Activated CD8-positive, alpha-beta T cell treated with anti-CD3 and anti-CD28 coated beads, Interleukin-2, amount 10 ng/mL, durations not matched to agents 7 days and 5 days (primary cell): ENCODE results near the gene CHST15. TPM values are rescaled to one million over a fixed set of nuclear protein-coding genes. Genes with fewer than 3 reads are reported as not detected.

Experiments used
- ATAC-seq: fragments of 150-1000 bp; cut with Tn5 transposase; one replicate; pipeline ENCODE4 v1.10.0; 2021; ENCODE audit warnings: moderate library complexity
- CTCF ChIA-PET: fragments of 350-600 bp; sonication (Branson Sonifier 250); formaldehyde crosslinking; loops from one replicate; lab custom pipeline; 2021; ENCODE audit warnings: antibody characterized with exemption; lab: Charles Lee
- POLR2A ChIA-PET: fragments of 350-600 bp; sonication (Branson Sonifier 250); formaldehyde crosslinking; loops from one replicate; lab custom pipeline; 2021; ENCODE audit warnings: antibody characterized with exemption; lab: Charles Lee
- DNase-seq: peaks from one replicate; pipeline ENCODE4 v3.0.0-alpha.2; 2020
- H3K27ac Mint-ChIP-seq: one replicate; pipeline ENCODE4 v1.8.0; 2021; ENCODE audit warnings: mild to moderate bottlenecking, mixed read lengths
- H3K27me3 Mint-ChIP-seq: one replicate; pipeline ENCODE4 v1.8.0; 2021; ENCODE audit warnings: low read depth, mixed read lengths
- H3K36me3 Mint-ChIP-seq: one replicate; pipeline ENCODE4 v1.8.0; 2021; ENCODE audit warnings: low read depth, mixed read lengths
- H3K4me1 Mint-ChIP-seq: one replicate; pipeline ENCODE4 v1.8.0; 2021; ENCODE audit warnings: low read depth, mixed read lengths
- H3K4me3 Mint-ChIP-seq: one replicate; pipeline ENCODE4 v1.8.0; 2021; ENCODE audit warnings: mild to moderate bottlenecking, mixed read lengths
- H3K9me3 Mint-ChIP-seq: one replicate; pipeline ENCODE4 v1.8.0; 2022; ENCODE audit warnings: mixed read lengths; ENCODE audit not compliant: insufficient read depth
- total RNA-seq, 2 experiments: library from RNA; stranded (reverse); gene quantifications; one replicate each; pipeline ENCODE4 v1.2.3, GENCODE V29; 2021

Gene CHST15
- total RNA-seq, 2 experiments from 2014 or later = not detected

- Mint-ChIP-seq H3K36me3 (no peaks in the 10 kb centered on the region), H3K9me3 (no peaks in the 10 kb centered on the region), H3K27me3 (no peaks in the 10 kb centered on the region), H3K27ac (peak overlapping the region; percentile 23), H3K4me1 (peaks cover 21% of the 10 kb centered on the region), H3K4me3 (no peak overlapping the region)
- ATAC-seq (peak; percentile 75), DNase-seq (peak; percentile 56)
- ChIA-PET POLR2A (interaction anchor here (0.6 kb wide), 1 partner anchor 8 kb away, joined by 3 read pairs; no protein-coding TSS in a partner anchor), CTCF (interaction anchor here (1.4 to 1.8 kb wide), 3 partner anchors 9 to 314 kb away, joined by 3 to 5 read pairs (median 4); no protein-coding TSS in a partner anchor)
Observed at GRCh38 chr10:124074501-124075109, 18.8 kb downstream of the CHST15 start.

- peaks cover 21% of the 10 kb centered on the region for H3K4me1 Mint-ChIP-seq
Observed at GRCh38 chr10:124073978-124074377, 19.4 kb downstream of the CHST15 start.

GRCh38 chr10:124072541-124072940 lies 20.9 kb downstream of the CHST15 start:
- CTCF ChIA-PET = no interaction called here
- DNase-seq (no peak), ATAC-seq (no peak)
- H3K4me3 Mint-ChIP-seq = no peak overlapping the region
- no peaks in the 10 kb centered on the region for H3K9me3 Mint-ChIP-seq
- no peaks in the 10 kb centered on the region for H3K36me3 Mint-ChIP-seq
- POLR2A ChIA-PET = interaction anchor here (0.7 kb wide), 1 partner anchor 82 kb away, joined by 3 read pairs; no protein-coding TSS in a partner anchor
- H3K4me1 Mint-ChIP-seq = peaks cover 21% of the 10 kb centered on the region
- no peaks in the 10 kb centered on the region for H3K27me3 Mint-ChIP-seq
- no peak overlapping the region for H3K27ac Mint-ChIP-seq

More at GRCh38 chr10:124073978-124074377, 19.4 kb downstream of the CHST15 start:
- ATAC-seq (no peak), DNase-seq (no peak)
- Mint-ChIP-seq H3K27me3 (no peaks in the 10 kb centered on the region), H3K9me3 (no peaks in the 10 kb centered on the region), H3K27ac (no peak overlapping the region), H3K36me3 (no peaks in the 10 kb centered on the region), H3K4me3 (no peak overlapping the region)
- ChIA-PET CTCF (interaction anchor here (1.4 to 1.8 kb wide), 2 partner anchors 9 to 315 kb away, joined by 3 to 5 read pairs; no protein-coding TSS in a partner anchor), POLR2A (interaction anchor here (0.6 to 1.4 kb wide), 2 partner anchors 8 to 11 kb away, joined by 3 read pairs; no protein-coding TSS in a partner anchor)

GRCh38 chr10:124072106-124072505 lies 21.3 kb downstream of the CHST15 start:
- ChIA-PET POLR2A (interaction anchor here (0.7 kb wide), 1 partner anchor 82 kb away, joined by 3 read pairs; no protein-coding TSS in a partner anchor), CTCF (interaction anchor here (0.8 to 0.9 kb wide), 2 partner anchors 78 to 317 kb away, joined by 3 read pairs; no protein-coding TSS in a partner anchor)
- H3K27me3 Mint-ChIP-seq = no peaks in the 10 kb centered on the region
- H3K36me3 Mint-ChIP-seq = no peaks in the 10 kb centered on the region
- H3K4me1 Mint-ChIP-seq = peaks cover 22% of the 10 kb centered on the region
- DNase-seq = no peak
- no peak overlapping the region for H3K27ac Mint-ChIP-seq
- ATAC-seq = no peak
- no peak overlapping the region for H3K4me3 Mint-ChIP-seq
- H3K9me3 Mint-ChIP-seq = no peaks in the 10 kb centered on the region

- Mint-ChIP-seq H3K9me3 (no peaks in the 10 kb centered on the region), H3K36me3 (no peaks in the 10 kb centered on the region), H3K27ac (no peak overlapping the region), H3K27me3 (peaks cover 5% of the 10 kb centered on the region), H3K4me1 (peaks cover 31% of the 10 kb centered on the region), H3K4me3 (no peak overlapping the region)
- ChIA-PET CTCF (interaction anchor here (0.8 to 0.9 kb wide), 2 partner anchors 77 to 318 kb away, joined by 3 read pairs; no protein-coding TSS in a partner anchor), POLR2A (no interaction called here)
- ATAC-seq (no peak), DNase-seq (no peak)
Observed at GRCh38 chr10:124071141-124071540, 22.3 kb downstream of the CHST15 start.

GRCh38 chr10:124070666-124071065 lies 22.7 kb downstream of the CHST15 start:
- Mint-ChIP-seq H3K9me3 (no peaks in the 10 kb centered on the region), H3K27ac (no peak overlapping the region), H3K4me1 (peaks cover 36% of the 10 kb centered on the region), H3K36me3 (no peaks in the 10 kb centered on the region), H3K27me3 (peaks cover 7% of the 10 kb centered on the region), H3K4me3 (no peak overlapping the region)
- ChIA-PET CTCF (no interaction called here), POLR2A (no interaction called here)
- no peak for ATAC-seq
- no peak for DNase-seq

GRCh38 chr10:124069341-124070264 lies 23.8 kb downstream of the CHST15 start:
- POLR2A ChIA-PET = no interaction called here
- CTCF ChIA-PET = no interaction called here
- Mint-ChIP-seq H3K27ac (no peak overlapping the region), H3K27me3 (peaks cover 7% of the 10 kb centered on the region), H3K36me3 (no peaks in the 10 kb centered on the region), H3K9me3 (no peaks in the 10 kb centered on the region), H3K4me1 (peaks cover 43% of the 10 kb centered on the region), H3K4me3 (no peak overlapping the region)
- ATAC-seq (no peak), DNase-seq (no peak)

GRCh38 chr10:124068929-124069328 lies 24.5 kb downstream of the CHST15 start:
- no peak overlapping the region for H3K4me3 Mint-ChIP-seq
- CTCF ChIA-PET = no interaction called here
- no peak overlapping the region for H3K27ac Mint-ChIP-seq
- POLR2A ChIA-PET = no interaction called here
- no peaks in the 10 kb centered on the region for H3K36me3 Mint-ChIP-seq
- no peaks in the 10 kb centered on the region for H3K9me3 Mint-ChIP-seq
- DNase-seq (no peak), ATAC-seq (no peak)
- peaks cover 7% of the 10 kb centered on the region for H3K27me3 Mint-ChIP-seq
- peaks cover 41% of the 10 kb centered on the region for H3K4me1 Mint-ChIP-seq

- no peak for ATAC-seq
- CTCF ChIA-PET = no interaction called here
- Mint-ChIP-seq H3K4me1 (peaks cover 46% of the 10 kb centered on the region), H3K27ac (no peak overlapping the region), H3K9me3 (no peaks in the 10 kb centered on the region), H3K27me3 (peaks cover 7% of the 10 kb centered on the region), H3K4me3 (no peak overlapping the region), H3K36me3 (no peaks in the 10 kb centered on the region)
- DNase-seq = no peak
- POLR2A ChIA-PET = no interaction called here
Observed at GRCh38 chr10:124067825-124068400, 25.5 kb downstream of the CHST15 start.

- Mint-ChIP-seq H3K4me3 (no peak overlapping the region), H3K27ac (no peak overlapping the region), H3K27me3 (peaks cover 7% of the 10 kb centered on the region), H3K9me3 (no peaks in the 10 kb centered on the region), H3K36me3 (no peaks in the 10 kb centered on the region), H3K4me1 (peaks cover 43% of the 10 kb centered on the region)
- ChIA-PET CTCF (interaction anchor here (0.8 kb wide), 1 partner anchor 72 kb away, joined by 3 read pairs; no protein-coding TSS in a partner anchor), POLR2A (interaction anchor here (0.7 kb wide), 1 partner anchor 7 kb away, joined by 3 read pairs; no protein-coding TSS in a partner anchor)
- DNase-seq = no peak
- ATAC-seq = no peak
Observed at GRCh38 chr10:124066781-124067714, 26.4 kb downstream of the CHST15 start.
